GM06990 (cell line): ENCODE measurements around the gene MUC13.

Experiments used
- DNase-seq: peaks from one replicate; pipeline ENCODE4 v3.0.0-alpha.2; 2011; ENCODE audit not compliant: insufficient read length; ENCODE audit errors: extremely low read depth
- H3K27me3 ChIP-seq: replicated peaks from 2 replicates; pipeline ENCODE4 v1.6.0; 2011; ENCODE audit warnings: low read length; ENCODE audit not compliant: control insufficient read depth, insufficient read depth
- H3K36me3 ChIP-seq: 2 replicates; pipeline ENCODE4 v1.5.1; 2011; ENCODE audit warnings: low read length; ENCODE audit not compliant: control insufficient read depth, insufficient read depth
- H3K4me3 ChIP-seq: replicated peaks from 2 replicates; pipeline ENCODE4 v1.5.1; 2011; ENCODE audit warnings: low read depth, mild to moderate bottlenecking, control low read depth, low read length
- TF ChIP-seq, protein P1 (sequence below): IDR thresholded peaks from 2 replicates; pipeline ENCODE4 v1.5.1; 2011; ENCODE audit warnings: low read length, control low read depth, mild to moderate bottlenecking, inconsistent platforms; ENCODE audit not compliant: insufficient read depth, poor library complexity, severe bottlenecking

Gene MUC13

DNA sequence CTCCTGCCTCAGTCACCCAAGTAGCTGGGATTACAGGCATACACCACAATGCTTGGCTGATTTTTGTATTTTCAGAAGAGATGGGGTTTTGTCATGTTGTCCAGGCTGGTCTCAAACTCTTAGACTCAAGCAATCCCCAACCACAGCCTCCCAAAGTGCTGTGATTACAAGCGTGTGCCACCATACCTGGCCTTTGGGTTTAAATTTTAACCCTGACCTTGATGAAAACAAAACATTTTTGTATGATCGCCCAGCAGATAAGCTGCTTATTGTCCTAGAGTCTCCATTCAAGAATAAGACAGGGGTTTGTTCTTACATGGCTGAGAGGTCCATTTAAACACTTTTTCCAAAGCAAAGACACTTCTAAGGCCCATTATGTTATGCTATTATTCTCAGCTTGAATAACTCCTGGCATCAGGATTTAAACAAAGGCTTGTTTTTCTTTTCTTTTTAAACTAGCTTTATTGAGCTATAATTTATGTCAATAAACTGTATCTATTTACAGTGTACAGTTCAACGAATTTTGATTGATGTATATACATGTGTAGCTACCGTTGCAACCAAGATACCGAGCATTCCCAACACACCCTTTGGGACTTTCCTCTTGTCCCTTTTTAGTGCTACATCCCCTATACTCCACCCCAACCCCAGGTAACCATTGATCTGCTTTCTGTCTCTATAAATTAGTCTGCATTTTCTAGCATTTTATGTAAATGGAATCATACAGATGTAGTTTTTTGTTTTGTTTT is 1.4 kb upstream of the MUC13 start:
- no peaks in the 10 kb centered on the region for H3K27me3 ChIP-seq

DNA sequence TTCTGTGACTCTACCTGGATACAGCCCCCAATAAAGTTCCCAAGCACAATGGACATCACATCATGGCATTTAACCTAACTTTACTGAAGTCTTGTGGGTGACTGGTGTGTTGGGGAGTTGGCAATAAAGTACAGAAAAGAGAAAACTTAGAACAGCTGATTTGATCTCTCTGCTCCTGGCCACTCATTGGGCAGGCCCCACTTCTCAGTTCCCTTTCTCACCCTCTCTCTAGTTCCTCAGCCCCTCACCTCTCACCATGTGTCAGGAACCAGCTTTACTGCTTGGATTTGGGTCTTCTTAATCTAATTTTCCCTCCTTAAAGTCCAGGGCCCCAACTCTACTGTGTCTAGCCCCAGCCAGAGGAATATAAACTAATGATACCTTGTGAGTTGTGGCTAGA is 713 bp upstream of the MUC13 start:
- TF ChIP-seq, protein P1, sequence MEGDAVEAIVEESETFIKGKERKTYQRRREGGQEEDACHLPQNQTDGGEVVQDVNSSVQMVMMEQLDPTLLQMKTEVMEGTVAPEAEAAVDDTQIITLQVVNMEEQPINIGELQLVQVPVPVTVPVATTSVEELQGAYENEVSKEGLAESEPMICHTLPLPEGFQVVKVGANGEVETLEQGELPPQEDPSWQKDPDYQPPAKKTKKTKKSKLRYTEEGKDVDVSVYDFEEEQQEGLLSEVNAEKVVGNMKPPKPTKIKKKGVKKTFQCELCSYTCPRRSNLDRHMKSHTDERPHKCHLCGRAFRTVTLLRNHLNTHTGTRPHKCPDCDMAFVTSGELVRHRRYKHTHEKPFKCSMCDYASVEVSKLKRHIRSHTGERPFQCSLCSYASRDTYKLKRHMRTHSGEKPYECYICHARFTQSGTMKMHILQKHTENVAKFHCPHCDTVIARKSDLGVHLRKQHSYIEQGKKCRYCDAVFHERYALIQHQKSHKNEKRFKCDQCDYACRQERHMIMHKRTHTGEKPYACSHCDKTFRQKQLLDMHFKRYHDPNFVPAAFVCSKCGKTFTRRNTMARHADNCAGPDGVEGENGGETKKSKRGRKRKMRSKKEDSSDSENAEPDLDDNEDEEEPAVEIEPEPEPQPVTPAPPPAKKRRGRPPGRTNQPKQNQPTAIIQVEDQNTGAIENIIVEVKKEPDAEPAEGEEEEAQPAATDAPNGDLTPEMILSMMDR = no peak
- Histone ChIP-seq H3K27me3 (no peaks in the 10 kb centered on the region), H3K4me3 (no peak overlapping the region), H3K36me3 (no peaks in the 10 kb centered on the region)
- no peak for DNase-seq

More for the DNA sequence above, 1.4 kb upstream of the MUC13 start:
- TF ChIP-seq, protein P1 = no peak
- DNase-seq = no peak
- Histone ChIP-seq H3K36me3 (no peaks in the 10 kb centered on the region), H3K4me3 (no peak overlapping the region)

DNA sequence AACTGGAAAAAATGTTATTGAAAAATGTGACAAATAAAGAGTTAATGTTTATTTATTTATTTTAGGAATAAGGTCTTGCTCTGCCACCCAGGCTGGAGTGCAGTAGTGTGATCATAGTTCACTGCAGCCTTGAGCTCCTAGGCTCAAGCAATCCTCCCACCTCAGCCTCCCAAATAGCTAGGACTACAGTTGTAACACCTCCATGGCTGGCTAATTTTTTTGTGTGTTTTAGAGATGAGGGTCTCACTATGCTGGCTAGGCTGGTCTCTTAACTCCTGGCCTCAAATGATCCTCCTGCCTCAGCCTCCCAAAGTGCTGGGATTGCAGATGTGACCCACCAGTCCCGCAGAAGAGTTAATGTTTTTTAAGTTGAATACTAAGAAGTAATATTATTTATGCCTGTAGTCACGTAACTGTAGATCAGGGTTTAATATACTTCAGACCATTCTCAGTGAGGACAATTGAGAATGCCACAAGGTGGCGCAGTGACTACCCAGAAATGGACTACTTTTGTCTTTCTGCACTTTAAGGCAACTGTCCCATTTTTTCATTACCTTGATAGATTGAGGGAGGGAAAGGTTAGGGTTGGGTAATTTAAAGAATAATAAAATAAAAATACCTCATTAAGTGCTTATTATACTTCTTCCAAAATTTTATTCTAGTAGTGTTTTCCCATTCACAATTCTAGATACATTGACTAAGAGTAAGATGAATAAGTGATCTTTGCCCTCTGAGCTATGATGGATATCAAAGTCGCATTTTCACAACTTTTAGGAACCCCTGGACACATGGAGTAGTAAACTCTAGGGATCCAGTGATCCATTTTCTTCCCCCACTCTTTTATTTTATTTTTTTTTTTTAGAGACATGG is 6.0 kb downstream of the MUC13 start:
- Histone ChIP-seq H3K4me3 (no peak overlapping the region), H3K36me3 (no peaks in the 10 kb centered on the region), H3K27me3 (no peaks in the 10 kb centered on the region)
- peak; percentile 23 for DNase-seq
- TF ChIP-seq, protein P1 = peak; percentile 73

DNA sequence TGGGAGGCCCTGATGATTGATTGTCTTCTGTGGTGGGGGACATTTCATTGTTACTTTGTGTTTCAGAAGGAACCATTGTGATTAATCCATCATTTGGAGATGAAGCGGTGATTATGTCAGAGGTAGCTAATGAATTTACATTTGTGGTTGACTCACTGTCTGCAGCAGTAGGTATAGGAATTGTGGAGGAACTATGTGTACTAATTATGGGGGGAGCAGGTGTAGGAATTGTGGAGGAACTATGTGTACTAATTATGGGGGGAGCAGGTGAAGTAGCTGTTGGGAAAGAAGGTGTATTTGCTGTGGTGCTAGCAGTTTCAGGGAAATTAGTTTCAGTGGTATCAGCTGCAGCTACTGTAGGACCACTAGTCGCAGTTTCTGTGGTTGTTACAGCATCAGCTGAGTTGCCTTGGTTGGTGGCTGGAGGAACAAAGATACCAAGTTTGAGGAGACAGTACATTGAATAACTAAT is 6.9 kb downstream of the MUC13 start:
- TF ChIP-seq, protein P1 = no peak

DNA sequence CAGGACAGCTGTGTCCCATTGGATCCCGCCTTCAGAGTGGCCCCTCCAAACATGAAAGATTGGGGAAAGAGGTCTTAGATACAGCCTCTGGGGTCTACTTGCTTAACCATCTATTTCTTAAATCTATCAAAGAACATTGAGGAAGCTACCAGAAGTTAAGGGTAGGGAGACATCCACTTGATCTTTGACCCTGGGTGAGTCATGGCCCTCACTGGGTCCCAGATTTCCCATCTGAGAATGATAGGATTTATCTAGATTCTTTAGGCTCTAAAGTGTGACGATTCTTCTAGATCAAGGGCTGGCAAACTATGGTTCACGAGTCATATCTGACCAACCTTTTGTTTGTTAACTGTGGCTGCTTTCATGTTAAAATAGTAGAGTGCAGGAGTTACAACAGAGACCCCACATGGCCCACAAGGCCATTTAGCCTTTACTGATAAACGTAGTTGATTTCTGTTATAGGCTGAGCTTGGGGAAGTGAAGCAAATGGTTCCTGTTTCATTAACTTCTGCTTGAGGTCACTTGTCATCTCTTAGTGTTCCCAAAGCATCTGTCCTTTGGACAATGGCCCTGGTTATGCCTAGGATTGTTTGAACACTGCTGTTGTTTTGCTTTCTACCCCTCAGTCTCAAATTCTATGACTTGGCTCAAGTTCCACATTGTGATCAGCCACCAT is 8.0 kb downstream of the MUC13 start:
- no peak for DNase-seq
- TF ChIP-seq, protein P1 = no peak
- Histone ChIP-seq H3K36me3 (no peaks in the 10 kb centered on the region), H3K27me3 (no peaks in the 10 kb centered on the region), H3K4me3 (no peak overlapping the region)

More for the DNA sequence above, 6.9 kb downstream of the MUC13 start:
- no peaks in the 10 kb centered on the region for H3K27me3 ChIP-seq
- DNase-seq = peak; percentile 7
- H3K36me3 ChIP-seq = no peaks in the 10 kb centered on the region
- H3K4me3 ChIP-seq = no peak overlapping the region
